Breast epithelium (tissue), 3 donors: Measurements from ENCODE around the gene LRRC8C.

Experiments used
- POLR2AphosphoS5 ChIP-seq, 3 donors: sonication (generic); formaldehyde crosslinking; IDR thresholded peaks; one replicate each; pipeline ENCODE4 v1.6.1; 2017; ENCODE audit warnings: antibody characterized with exemption in 3 of 3
- TF ChIP-seq, protein P1 (sequence below), 3 donors: fragments of 450-650 bp; IDR thresholded peaks; one replicate each; pipeline ENCODE4 v1.5.1; 2016 to 2017; ENCODE audit warnings: antibody characterized with exemption in 3 of 3, mild to moderate bottlenecking in 3 of 3, moderate library complexity in 3 of 3

DNA sequence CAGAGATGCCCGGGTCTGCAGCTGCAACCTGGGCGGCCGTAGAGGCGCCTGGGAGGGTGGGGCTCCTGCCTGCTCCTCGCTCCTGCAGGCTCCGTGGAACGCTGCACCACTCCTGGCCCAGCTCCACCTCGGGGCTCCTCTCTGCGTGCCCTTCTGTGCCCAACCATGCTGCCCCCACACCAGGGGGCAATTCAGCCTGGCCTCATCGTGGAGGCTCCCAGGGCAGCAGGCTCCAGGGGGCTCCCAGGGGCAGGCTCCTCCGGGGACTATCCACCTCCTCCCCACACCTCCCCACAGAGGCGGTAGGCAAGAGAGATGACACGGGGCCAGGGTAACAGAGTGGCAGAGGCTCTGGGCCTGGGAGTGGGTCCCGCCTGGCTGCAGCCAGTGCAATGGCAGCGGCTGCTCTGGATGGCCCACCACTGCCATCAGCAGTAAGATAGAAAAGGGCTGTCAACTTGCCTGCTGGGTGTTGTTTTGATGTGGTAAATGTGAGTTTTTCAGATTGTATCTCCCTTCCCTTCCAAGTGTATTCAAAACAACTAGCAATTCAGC is 22.4 kb upstream of the LRRC8C start:
- TF ChIP-seq, protein P1, sequence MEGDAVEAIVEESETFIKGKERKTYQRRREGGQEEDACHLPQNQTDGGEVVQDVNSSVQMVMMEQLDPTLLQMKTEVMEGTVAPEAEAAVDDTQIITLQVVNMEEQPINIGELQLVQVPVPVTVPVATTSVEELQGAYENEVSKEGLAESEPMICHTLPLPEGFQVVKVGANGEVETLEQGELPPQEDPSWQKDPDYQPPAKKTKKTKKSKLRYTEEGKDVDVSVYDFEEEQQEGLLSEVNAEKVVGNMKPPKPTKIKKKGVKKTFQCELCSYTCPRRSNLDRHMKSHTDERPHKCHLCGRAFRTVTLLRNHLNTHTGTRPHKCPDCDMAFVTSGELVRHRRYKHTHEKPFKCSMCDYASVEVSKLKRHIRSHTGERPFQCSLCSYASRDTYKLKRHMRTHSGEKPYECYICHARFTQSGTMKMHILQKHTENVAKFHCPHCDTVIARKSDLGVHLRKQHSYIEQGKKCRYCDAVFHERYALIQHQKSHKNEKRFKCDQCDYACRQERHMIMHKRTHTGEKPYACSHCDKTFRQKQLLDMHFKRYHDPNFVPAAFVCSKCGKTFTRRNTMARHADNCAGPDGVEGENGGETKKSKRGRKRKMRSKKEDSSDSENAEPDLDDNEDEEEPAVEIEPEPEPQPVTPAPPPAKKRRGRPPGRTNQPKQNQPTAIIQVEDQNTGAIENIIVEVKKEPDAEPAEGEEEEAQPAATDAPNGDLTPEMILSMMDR (IDR thresholded peaks at IDR 0.05) = no peak
- TF ChIP-seq POLR2AphosphoS5 (IDR thresholded peaks at IDR 0.05) = no peak
